Gastrocnemius medialis (tissue), 4 donors: Measurements from ENCODE around the gene PAX2. TPM values are rescaled to one million over a fixed set of nuclear protein-coding genes. Genes with fewer than 3 reads are reported as not detected.

Experiments used
- ATAC-seq, 2 donors: fragments of 150-250 bp; one replicate each; pipeline ENCODE4 v1.9.1; 2016
- DNase-seq, 2 donors: peaks; one replicate each; pipeline ENCODE4 v3.0.0-alpha.2; 2019
- H3K27ac ChIP-seq, 4 donors: fragments of 200-600 bp; sonication (generic); 1 replicate in 1 of 4; 2 replicates in 3 of 4; pipeline ENCODE4 v1.5.1; 2016 to 2018; ENCODE audit warnings: mild to moderate bottlenecking in 2 of 4, moderate library complexity in 1 of 4
- H3K27me3 ChIP-seq, 3 donors: fragments of 200-600 bp; sonication (generic) in 2 of 3; 1 replicate in 1 of 3; 2 replicates in 2 of 3; pipeline versions ENCODE4 v1.5.1 to v1.6.0; 2016 to 2019; ENCODE audit warnings: mild to moderate bottlenecking in 1 of 3, moderate library complexity in 1 of 3
- H3K36me3 ChIP-seq, 2 donors: fragments of 200-600 bp; sonication (generic) in 1 of 2; one replicate each; pipeline ENCODE4 v1.5.1; 2017 to 2018
- H3K4me1 ChIP-seq, 2 donors: fragments of 200-600 bp; sonication (generic) in 1 of 2; one replicate each; pipeline ENCODE4 v1.5.1; 2016 to 2017; ENCODE audit warnings: mild to moderate bottlenecking in 2 of 2
- H3K4me3 ChIP-seq, 4 donors: fragments of 200-600 bp; sonication (generic) in 3 of 4; 1 replicate in 1 of 4; 2 replicates in 3 of 4; pipeline ENCODE4 v1.5.1; 2016 to 2019; ENCODE audit warnings: mild to moderate bottlenecking in 2 of 4
- H3K9me3 ChIP-seq, 3 donors: fragments of 200-600 bp; sonication (generic) in 2 of 3; 1 replicate in 1 of 3; 2 replicates in 2 of 3; pipeline ENCODE4 v1.5.1; 2016 to 2019
- POLR2A ChIP-seq, 2 donors: fragments of 450-650 bp; IDR thresholded peaks; one replicate each; pipeline ENCODE4 v1.6.1; 2017; ENCODE audit warnings: antibody characterized with exemption in 2 of 2, mild to moderate bottlenecking in 2 of 2, moderate library complexity in 2 of 2
- in situ Hi-C, 4 donors: fragments of 200-750 bp; cut with MboI; loops; one replicate each; pipeline versions ENCODE4 v1.15.0 to v1.8.0; 2017; ENCODE audit warnings: low sequenced_read_pairs in 4 of 4
- intact Hi-C: fragments of 100-400 bp; cut with DNase I; formaldehyde crosslinking; loops from one replicate; pipeline ENCODE4 v1.15.1; 2023; ENCODE audit warnings: low total_unique reads
- total RNA-seq, 4 donors: library from RNA; depleted of rRNA; stranded (reverse); fragments of >200 nt; gene quantifications; one replicate each; pipeline versions ENCODE4 v1.1.0 to v1.2.3, GENCODE V29; 2016
- TF ChIP-seq, protein P1 (sequence below), 5 experiments: fragments of 450-650 bp in 3 of 5; fragments of 200-600 bp in 2 of 5; sonication (generic) in 2 of 5; IDR thresholded peaks in 4 of 5; conservative IDR thresholded peaks in 1 of 5; 1 replicate in 4 of 5; 2 replicates in 1 of 5; pipeline ENCODE4 v1.5.1; 2016 to 2019; ENCODE audit warnings: antibody characterized with exemption in 5 of 5, mild to moderate bottlenecking in 3 of 5, moderate library complexity in 3 of 5

The PAX2 gene
- total RNA-seq, 4 donors from 2014 or later = not detected

DNA sequence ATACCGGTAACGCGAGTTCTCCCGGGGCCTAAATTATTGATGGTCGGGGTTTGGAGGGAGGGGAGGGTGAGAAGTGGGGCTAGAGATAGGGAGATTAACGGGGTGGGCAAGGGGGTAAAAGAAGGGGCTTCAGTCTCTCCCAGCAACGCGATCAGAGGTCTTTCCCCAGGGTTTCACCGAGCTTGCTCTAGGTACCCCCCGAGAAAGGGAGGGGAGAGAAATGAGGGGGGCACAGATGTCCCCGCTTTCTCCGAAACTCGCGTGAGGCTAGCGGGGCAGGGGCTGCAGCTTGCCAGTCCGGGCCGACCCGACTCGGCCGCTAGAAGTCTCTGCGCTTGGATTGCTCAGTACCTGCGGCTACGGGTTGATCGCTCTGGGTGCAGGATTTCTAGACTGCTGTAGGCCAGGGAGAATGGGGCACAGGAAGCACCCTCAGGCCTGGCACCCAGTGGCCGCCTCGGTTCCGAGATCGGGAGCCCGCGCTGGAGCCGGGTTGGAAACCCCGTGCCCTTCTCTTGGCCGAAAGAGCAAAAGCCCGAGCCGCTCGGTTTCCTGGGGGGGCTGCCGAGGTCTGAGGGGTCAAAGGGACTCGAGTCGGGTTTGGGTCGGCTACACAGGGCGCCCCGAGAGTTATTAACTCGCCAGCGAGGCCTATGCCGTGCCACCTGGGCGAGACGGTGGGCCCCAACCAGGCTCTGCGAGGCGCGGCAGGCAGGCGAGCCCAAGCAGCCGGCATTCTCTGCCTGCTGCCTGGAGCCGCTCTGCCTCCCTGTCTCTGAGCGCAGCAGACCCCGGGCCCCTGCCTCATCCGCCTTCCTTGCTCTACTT lies 3.1 kb downstream of the PAX2 start:
- no peak for TF ChIP-seq POLR2A (IDR thresholded peaks at IDR 0.05)
- TF ChIP-seq, protein P1, sequence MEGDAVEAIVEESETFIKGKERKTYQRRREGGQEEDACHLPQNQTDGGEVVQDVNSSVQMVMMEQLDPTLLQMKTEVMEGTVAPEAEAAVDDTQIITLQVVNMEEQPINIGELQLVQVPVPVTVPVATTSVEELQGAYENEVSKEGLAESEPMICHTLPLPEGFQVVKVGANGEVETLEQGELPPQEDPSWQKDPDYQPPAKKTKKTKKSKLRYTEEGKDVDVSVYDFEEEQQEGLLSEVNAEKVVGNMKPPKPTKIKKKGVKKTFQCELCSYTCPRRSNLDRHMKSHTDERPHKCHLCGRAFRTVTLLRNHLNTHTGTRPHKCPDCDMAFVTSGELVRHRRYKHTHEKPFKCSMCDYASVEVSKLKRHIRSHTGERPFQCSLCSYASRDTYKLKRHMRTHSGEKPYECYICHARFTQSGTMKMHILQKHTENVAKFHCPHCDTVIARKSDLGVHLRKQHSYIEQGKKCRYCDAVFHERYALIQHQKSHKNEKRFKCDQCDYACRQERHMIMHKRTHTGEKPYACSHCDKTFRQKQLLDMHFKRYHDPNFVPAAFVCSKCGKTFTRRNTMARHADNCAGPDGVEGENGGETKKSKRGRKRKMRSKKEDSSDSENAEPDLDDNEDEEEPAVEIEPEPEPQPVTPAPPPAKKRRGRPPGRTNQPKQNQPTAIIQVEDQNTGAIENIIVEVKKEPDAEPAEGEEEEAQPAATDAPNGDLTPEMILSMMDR (IDR thresholded peaks at IDR 0.05 in 4 of 5, conservative IDR thresholded peaks at IDR 0.05 in 1 of 5) = no peak
- DNase-seq (no peak), ATAC-seq (no peak)
- H3K9me3 ChIP-seq = no peaks in the 10 kb centered on the region
- H3K27ac ChIP-seq = no peak overlapping the region
- in situ Hi-C loops (no loop called here), intact Hi-C loops (no loop called here)
- H3K27me3 ChIP-seq = peaks cover 90 to 97% (median 94%) of the 10 kb centered on the region in 3 donors
- peak overlapping the region; percentile 24 to 45 (median 31) for H3K4me3 ChIP-seq
- peaks cover 37 to 48% of the 10 kb centered on the region in 2 donors for H3K4me1 ChIP-seq
- no peaks in the 10 kb centered on the region for H3K36me3 ChIP-seq

DNA sequence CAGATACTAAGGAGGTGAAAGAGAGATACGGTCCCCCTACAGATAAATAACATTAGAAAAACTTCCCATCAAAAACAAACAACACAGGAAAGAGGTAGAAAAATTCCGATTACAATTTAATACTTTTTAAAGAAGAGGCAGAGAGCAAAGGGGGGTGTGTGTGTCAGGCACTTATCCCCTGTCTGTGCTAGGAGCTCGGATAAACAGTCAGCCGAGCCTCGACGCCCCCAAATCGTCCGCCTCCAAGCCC lies 3.6 kb downstream of the PAX2 start:
- TF ChIP-seq, protein P1 (IDR thresholded peaks at IDR 0.05 in 4 of 5, conservative IDR thresholded peaks at IDR 0.05 in 1 of 5) = no peak
- TF ChIP-seq POLR2A (IDR thresholded peaks at IDR 0.05) = no peak
- Histone ChIP-seq H3K27me3 (peaks cover 88 to 97% (median 94%) of the 10 kb centered on the region in 3 donors), H3K4me3 (no peak overlapping the region), H3K9me3 (no peaks in the 10 kb centered on the region), H3K4me1 (peaks cover 31 to 43% of the 10 kb centered on the region in 2 donors), H3K36me3 (no peaks in the 10 kb centered on the region), H3K27ac (no peak overlapping the region)
- intact Hi-C loops (no loop called here), in situ Hi-C loops (no loop called here)
- DNase-seq = no peak
- ATAC-seq = no peak

DNA sequence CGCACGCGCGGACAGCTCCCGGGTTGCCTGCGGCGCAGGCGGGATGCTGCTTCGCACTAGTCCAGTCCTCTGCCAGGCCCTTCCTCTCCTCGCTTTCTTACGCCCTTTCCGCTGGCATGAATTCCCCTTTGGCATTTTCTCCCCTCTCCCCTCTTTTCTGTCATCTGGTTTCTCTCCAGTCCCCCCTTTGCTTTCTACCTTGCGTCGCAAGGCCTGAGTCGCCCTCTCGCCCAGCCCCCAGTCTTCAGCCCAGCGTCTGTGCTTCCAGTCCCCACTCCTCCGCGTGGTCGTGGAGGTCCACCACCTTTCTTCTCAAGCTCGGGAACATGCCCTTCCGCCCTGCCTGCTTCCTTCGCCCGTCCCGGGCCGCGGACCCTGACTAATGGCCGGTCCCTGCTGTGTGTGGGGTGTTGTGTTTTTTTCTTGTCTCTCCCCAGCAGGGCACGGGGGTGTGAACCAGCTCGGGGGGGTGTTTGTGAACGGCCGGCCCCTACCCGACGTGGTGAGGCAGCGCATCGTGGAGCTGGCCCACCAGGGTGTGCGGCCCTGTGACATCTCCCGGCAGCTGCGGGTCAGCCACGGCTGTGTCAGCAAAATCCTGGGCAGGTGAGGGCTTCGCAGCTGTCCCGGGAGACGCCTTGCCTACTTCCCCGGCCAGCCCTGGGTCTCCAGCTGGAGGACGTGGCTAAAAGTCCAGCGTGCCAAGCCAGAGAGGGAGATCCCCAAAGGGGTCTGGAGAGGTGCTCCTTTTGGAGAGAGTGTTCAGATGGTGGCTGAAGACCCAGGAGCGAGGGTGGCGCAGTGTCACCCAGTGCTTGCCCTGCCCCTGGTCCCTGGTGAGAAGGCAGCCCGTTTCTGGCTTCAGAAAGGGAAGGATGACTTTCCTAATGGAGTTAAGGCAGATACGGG lies 4.2 kb downstream of the PAX2 start:
- H3K27me3 ChIP-seq = peaks cover 86 to 96% (median 93%) of the 10 kb centered on the region in 3 donors
- TF ChIP-seq, protein P1 (IDR thresholded peaks at IDR 0.05 in 4 of 5, conservative IDR thresholded peaks at IDR 0.05 in 1 of 5) = no peak
- no peak for TF ChIP-seq POLR2A (IDR thresholded peaks at IDR 0.05)
- intact Hi-C loops = no loop called here
- no peaks in the 10 kb centered on the region for H3K36me3 ChIP-seq
- no peak overlapping the region for H3K27ac ChIP-seq
- no peak for ATAC-seq
- H3K4me3 ChIP-seq = no peak overlapping the region
- no peak for DNase-seq
- no peaks in the 10 kb centered on the region for H3K9me3 ChIP-seq
- H3K4me1 ChIP-seq = peaks cover 27 to 37% of the 10 kb centered on the region in 2 donors
- in situ Hi-C loops = no loop called here

DNA sequence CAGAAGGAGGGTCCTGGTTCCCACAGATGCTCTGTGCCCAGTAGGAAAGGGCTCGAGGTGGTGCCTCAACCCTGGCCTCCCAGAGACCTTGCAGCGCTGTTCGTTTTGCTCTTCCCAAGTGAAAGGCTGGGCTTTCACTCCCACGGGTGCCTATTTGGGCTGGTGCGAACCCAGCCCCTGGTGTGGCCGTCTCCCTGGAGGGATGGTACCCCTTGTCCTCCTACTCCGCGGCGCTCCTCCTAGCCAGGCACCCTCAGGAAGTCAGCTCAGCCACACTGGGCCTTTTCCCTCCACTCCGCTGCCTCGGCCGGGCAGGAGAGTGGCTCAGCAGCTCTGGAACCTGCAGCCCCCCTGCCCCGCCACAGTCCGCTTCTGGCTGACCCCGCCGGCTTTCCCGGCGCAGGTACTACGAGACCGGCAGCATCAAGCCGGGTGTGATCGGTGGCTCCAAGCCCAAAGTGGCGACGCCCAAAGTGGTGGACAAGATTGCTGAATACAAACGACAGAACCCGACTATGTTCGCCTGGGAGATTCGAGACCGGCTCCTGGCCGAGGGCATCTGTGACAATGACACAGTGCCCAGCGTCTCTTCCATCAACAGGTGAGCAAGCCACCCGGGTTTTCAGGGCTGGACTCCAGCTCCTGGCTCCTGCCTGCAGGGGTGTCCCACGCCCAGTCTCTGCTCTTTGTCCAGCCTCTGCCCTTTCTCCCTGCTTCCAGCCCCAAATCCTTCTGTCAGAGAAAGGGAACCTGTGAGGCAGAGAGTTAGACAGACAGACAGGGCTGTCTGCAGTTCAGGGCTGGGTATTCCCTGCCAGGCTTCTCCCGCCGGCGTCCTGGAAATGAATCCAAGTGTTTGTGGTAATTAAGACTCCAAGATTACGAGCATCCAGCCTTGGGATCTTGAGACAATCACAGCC lies 5.2 kb downstream of the PAX2 start:
- TF ChIP-seq, protein P1 (IDR thresholded peaks at IDR 0.05 in 4 of 5, conservative IDR thresholded peaks at IDR 0.05 in 1 of 5) = no peak
- no peak for TF ChIP-seq POLR2A (IDR thresholded peaks at IDR 0.05)
- DNase-seq = no peak
- H3K4me3 ChIP-seq = no peak overlapping the region
- intact Hi-C loops = no loop called here
- H3K36me3 ChIP-seq = no peaks in the 10 kb centered on the region
- no peaks in the 10 kb centered on the region for H3K9me3 ChIP-seq
- in situ Hi-C loops = no loop called here
- peaks cover 23 to 27% of the 10 kb centered on the region in 2 donors for H3K4me1 ChIP-seq
- ATAC-seq = no peak
- H3K27me3 ChIP-seq = peaks cover 90 to 96% (median 90%) of the 10 kb centered on the region in 3 donors
- H3K27ac ChIP-seq = no peak overlapping the region
